MM.1S (cell line): ENCODE measurements around the gene SPOCK1.

ENCODE experiments used
- DNase-seq: peaks from one replicate; pipeline ENCODE4 v3.0.0-alpha.2; 2015
- H2AFZ ChIP-seq: fragments of 300-600 bp; sonication (generic); 2 replicates; pipeline ENCODE4 v1.6.0; 2016; ENCODE audit warnings: antibody characterized with exemption, low read length
- H3F3A ChIP-seq: fragments of 300-600 bp; sonication (generic); 2 replicates; pipeline ENCODE4 v1.6.1; 2016; ENCODE audit warnings: mild to moderate bottlenecking, antibody characterized with exemption, low read length, moderate library complexity, mixed read lengths; ENCODE audit not compliant: insufficient read depth
- H3K27ac ChIP-seq: fragments of 300-600 bp; sonication (generic); 2 replicates; pipeline ENCODE4 v1.5.1; 2016; ENCODE audit warnings: mild to moderate bottlenecking, low read length
- H3K27me3 ChIP-seq: fragments of 300-600 bp; sonication (generic); replicated peaks from 2 replicates; pipeline ENCODE4 v1.6.0; 2016; ENCODE audit warnings: low read length; ENCODE audit not compliant: insufficient read depth
- H3K36me3 ChIP-seq: fragments of 300-600 bp; sonication (generic); replicated peaks from 2 replicates; pipeline ENCODE4 v1.6.1; 2016; ENCODE audit warnings: mild to moderate bottlenecking, low read length, mixed read lengths; ENCODE audit not compliant: insufficient read depth
- H3K4me1 ChIP-seq: fragments of 300-600 bp; sonication (generic); 2 replicates; pipeline ENCODE4 v1.6.1; 2016; ENCODE audit warnings: low read length, mixed read lengths
- H3K4me2 ChIP-seq: fragments of 300-600 bp; sonication (generic); 2 replicates; pipeline ENCODE4 v1.6.0; 2016; ENCODE audit warnings: low read depth, low read length
- H3K4me3 ChIP-seq: fragments of 300-600 bp; sonication (generic); 2 replicates; pipeline ENCODE4 v1.5.1; 2016; ENCODE audit warnings: low read length, mixed read lengths
- H3K79me2 ChIP-seq: fragments of 300-600 bp; sonication (generic); 2 replicates; pipeline ENCODE4 v1.6.1; 2016; ENCODE audit warnings: mixed run types, low read length, mixed read lengths
- H3K9ac ChIP-seq: fragments of 300-600 bp; sonication (generic); 2 replicates; pipeline ENCODE4 v1.6.1; 2016; ENCODE audit warnings: low read length, mixed read lengths
- H3K9me2 ChIP-seq: fragments of 300-600 bp; sonication (generic); replicated peaks from 2 replicates; pipeline ENCODE4 v1.6.1; 2016; ENCODE audit warnings: mild to moderate bottlenecking, low read length, mixed read lengths; ENCODE audit not compliant: insufficient read depth
- H3K9me3 ChIP-seq: fragments of 300-600 bp; sonication (generic); replicated peaks from 2 replicates; pipeline ENCODE4 v1.6.1; 2016; ENCODE audit warnings: mild to moderate bottlenecking, low read length, mixed read lengths; ENCODE audit not compliant: insufficient read depth
- H4K20me1 ChIP-seq: fragments of 300-600 bp; sonication (generic); 2 replicates; pipeline ENCODE4 v1.6.1; 2016; ENCODE audit warnings: mild to moderate bottlenecking, low read length, moderate library complexity, mixed read lengths; ENCODE audit not compliant: insufficient read depth
- CTCF ChIP-seq: fragments of 300-600 bp; sonication (generic); IDR thresholded peaks from 2 replicates; pipeline ENCODE4 v1.5.1; 2016; ENCODE audit warnings: antibody characterized with exemption, low read length, mixed read lengths
- EZH2 ChIP-seq: fragments of 300-600 bp; sonication (generic); optimal IDR thresholded peaks from 2 replicates; pipeline ENCODE3; 2017; ENCODE audit warnings: low read depth, mild to moderate bottlenecking, antibody characterized with exemption, low read length, mixed read lengths
- EZH2phosphoT487 ChIP-seq: fragments of 300-600 bp; sonication (generic); IDR thresholded peaks from 2 replicates; pipeline ENCODE4 v1.6.1; 2018; ENCODE audit warnings: antibody characterized with exemption, low read length

SPOCK1 gene

DNA sequence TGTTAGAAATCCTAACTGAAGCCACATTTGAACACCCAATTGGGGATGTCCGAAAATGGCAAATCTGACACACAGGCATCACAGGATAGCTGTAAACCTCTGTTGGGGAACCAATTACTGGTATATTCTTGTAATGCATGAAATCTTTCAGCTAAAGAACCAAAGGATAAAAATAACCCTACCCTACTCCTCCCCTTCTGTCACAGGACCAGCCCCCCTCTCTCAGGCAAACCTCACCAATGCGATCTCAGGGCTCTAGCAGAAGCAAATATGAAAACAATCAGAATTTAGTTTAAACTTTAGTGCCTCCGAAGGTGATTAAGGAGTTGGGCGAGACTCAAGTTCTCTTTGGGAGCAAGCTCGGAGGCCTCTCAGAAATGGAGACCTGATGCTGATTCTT lies 499.3 kb downstream of the SPOCK1 start:
- no peak overlapping the region for H3K27ac ChIP-seq
- no peak overlapping the region for H3K4me2 ChIP-seq
- H3K79me2 ChIP-seq: no peaks in the 10 kb centered on the region
- no peaks in the 10 kb centered on the region for H3K9me2 ChIP-seq
- TF ChIP-seq EZH2: no peak
- TF ChIP-seq EZH2phosphoT487: no peak
- no peak for TF ChIP-seq CTCF
- H3F3A ChIP-seq: no peaks in the 10 kb centered on the region
- H2AFZ ChIP-seq: no peak overlapping the region
- no peaks in the 10 kb centered on the region for H3K27me3 ChIP-seq
- no peaks in the 10 kb centered on the region for H3K36me3 ChIP-seq
- H3K4me1 ChIP-seq: no peaks in the 10 kb centered on the region
- no peak overlapping the region for H3K9ac ChIP-seq
- no peak for DNase-seq
- H3K4me3 ChIP-seq: no peak overlapping the region
- no peaks in the 10 kb centered on the region for H3K9me3 ChIP-seq
- H4K20me1 ChIP-seq: no peaks in the 10 kb centered on the region

GRCh38 chr5:136998854-136999357 lies 500.2 kb downstream of the SPOCK1 start:
- no peaks in the 10 kb centered on the region for H3K9me3 ChIP-seq
- no peak overlapping the region for H3K4me3 ChIP-seq
- H3K9ac ChIP-seq: no peak overlapping the region
- no peaks in the 10 kb centered on the region for H4K20me1 ChIP-seq
- no peaks in the 10 kb centered on the region for H3K9me2 ChIP-seq
- DNase-seq: no peak
- H3K36me3 ChIP-seq: no peaks in the 10 kb centered on the region
- H3K27me3 ChIP-seq: no peaks in the 10 kb centered on the region
- H3K79me2 ChIP-seq: no peaks in the 10 kb centered on the region
- no peak overlapping the region for H2AFZ ChIP-seq
- TF ChIP-seq CTCF: no peak
- no peak for TF ChIP-seq EZH2
- TF ChIP-seq EZH2phosphoT487: no peak
- H3K4me2 ChIP-seq: no peak overlapping the region
- no peak overlapping the region for H3K27ac ChIP-seq
- no peaks in the 10 kb centered on the region for H3K4me1 ChIP-seq
- no peaks in the 10 kb centered on the region for H3F3A ChIP-seq

DNA sequence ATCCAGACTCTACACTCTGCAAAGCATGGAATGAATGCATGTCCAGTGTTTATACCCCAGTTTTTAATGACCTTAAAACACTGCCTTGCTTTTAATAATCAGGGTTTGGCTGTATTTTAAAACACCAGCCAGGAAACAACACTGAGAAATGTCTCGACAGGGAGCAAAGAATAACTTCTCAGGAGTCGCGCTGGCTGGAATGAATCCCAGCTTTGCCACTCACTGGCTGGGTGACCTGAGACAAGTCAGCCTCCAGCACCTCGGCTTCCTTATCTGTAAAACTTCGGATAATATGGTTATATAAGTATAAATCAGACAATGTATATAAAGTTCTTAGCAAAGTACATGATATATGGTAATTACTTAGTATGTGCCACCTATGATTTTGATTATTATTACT lies 505.0 kb downstream of the SPOCK1 start:
- H2AFZ ChIP-seq: no peak overlapping the region

More for the DNA sequence above, 505.0 kb downstream of the SPOCK1 start:
- Histone ChIP-seq H3K9me2 (no peaks in the 10 kb centered on the region), H3K79me2 (no peaks in the 10 kb centered on the region), H3K4me2 (no peak overlapping the region), H3K27ac (no peak overlapping the region), H4K20me1 (no peaks in the 10 kb centered on the region), H3K4me3 (no peak overlapping the region), H3K9me3 (no peaks in the 10 kb centered on the region), H3K27me3 (no peaks in the 10 kb centered on the region), H3K36me3 (no peaks in the 10 kb centered on the region), H3F3A (no peaks in the 10 kb centered on the region), H3K4me1 (no peaks in the 10 kb centered on the region), H3K9ac (no peak overlapping the region)
- TF ChIP-seq EZH2 (no peak), EZH2phosphoT487 (no peak), CTCF (no peak)
- no peak for DNase-seq
